GM08714 (cell line): ENCODE measurements around the gene PAN3.

Experiments used
- H3K4me3 ChIP-seq: fragments of 200-500 bp; sonication (Bioruptor generic); 2 replicates; pipeline ENCODE4 v1.5.1; 2014; ENCODE audit warnings: mild to moderate bottlenecking, low read length, inconsistent platforms
- ZNF274 ChIP-seq: IDR thresholded peaks from 2 replicates; pipeline ENCODE4 v1.6.1; 2012; ENCODE audit warnings: mild to moderate bottlenecking, low read depth, low read length

Gene PAN3

DNA sequence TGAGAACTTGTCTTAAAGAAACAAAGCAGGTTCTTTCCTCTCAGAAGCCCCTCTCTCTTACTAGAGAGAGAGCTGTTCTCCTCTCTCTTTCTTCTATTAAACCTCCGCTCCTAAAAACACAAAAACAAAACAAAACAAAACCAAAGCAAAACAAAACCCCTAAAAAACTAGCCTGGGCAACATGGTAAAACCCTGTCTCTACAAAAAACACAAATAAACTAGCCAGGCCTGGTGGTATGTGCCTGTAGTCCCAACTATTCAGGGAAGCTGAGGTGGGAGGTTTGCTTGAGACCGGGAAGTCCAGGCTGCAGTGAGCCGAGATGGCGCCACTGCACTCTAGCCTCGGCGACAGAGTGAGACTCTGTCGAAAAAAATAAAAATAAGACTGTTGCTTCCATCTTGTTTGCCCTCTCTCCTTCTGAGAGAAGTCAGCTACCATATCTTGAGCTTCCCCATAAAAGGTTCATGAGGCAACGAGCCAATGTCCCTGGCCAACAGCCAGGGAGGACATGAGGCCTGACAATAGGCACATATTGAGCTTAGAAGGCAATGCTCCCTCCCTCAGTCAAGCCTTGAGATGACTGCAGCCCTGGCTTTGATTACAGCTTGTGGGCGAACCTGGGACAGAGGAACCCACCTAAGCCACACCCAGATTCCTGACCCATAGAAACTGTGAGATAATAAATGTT lies 20.5 kb upstream of the PAN3 start:
- H3K4me3 ChIP-seq: no peak overlapping the region
- TF ChIP-seq ZNF274: no peak

DNA sequence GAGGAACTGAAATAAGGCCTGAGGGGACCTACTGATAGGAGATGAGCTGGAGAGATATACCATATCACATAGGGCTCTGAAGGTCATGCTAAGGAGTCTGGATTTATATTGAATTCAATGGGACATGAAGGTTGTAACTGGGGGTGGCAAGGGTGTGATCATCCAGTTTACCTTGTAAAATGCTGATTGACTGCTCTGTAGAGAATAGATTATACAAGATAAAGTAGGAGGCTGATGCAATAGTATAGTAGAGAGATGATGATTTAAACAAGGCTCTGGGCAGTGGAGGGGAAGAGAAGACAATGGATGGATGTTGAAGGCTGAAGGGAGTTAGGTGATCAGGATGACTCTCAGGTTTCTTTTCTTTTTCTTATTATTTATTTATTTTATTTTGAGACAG lies 18.0 kb upstream of the PAN3 start:
- no peak for TF ChIP-seq ZNF274
- no peak overlapping the region for H3K4me3 ChIP-seq

DNA sequence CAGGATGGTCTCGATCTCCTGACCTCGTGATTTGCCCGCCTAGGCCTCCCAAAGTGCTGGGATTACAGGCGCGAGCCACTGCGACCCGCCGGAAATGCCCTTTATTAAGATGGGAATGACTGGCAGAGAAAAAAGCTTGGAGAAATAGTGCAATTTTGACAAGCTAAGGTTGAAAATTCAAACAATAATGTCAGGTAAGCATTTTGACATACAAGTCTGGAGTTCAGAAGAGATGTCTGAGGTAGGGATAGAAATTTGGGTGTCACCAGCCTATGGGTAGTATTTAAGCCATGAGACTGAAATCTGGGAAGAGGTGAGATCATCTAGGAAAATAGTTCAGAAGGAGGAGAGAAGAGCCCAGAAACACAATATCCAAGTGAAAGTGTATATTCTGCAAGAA lies 17.1 kb upstream of the PAN3 start:
- TF ChIP-seq ZNF274: no peak
- no peak overlapping the region for H3K4me3 ChIP-seq

DNA sequence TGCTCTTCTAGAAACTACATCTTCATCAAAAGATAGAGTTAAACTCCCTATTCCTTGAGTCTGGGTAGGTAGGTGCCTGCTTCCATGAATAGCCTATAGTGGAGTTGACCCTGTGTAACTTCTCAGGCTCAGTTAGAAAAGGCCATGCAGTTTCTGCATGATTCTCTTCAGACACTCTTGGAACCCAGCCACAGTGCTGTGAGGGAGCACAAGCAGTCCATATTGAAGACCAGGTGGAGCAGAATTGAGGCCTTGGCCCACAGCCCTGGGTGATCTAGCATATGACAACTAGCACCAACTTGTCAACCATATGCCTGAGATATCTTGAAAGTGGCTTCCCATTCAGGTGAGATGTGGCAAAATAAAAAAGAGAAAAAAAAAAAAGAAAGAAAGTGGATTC lies 10.3 kb upstream of the PAN3 start:
- no peak for TF ChIP-seq ZNF274
- no peak overlapping the region for H3K4me3 ChIP-seq

DNA sequence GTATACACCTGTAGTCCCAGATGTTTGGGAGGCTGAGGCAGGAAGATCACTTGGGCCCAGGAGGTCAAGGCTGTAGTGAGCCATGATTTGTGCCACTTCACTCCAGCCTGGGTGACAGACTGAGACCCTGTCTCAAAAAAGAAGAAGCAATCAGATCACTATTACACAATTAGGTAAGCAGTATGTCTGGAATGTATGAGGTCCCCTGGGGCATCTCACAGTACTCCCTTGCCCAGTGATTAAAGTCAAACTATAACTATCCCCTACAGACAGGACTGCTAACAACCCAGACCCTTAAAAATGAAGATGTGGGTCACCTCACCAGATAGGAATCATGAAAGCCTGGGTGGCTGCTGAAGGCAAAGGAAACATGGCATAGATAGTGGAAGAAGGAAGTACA lies 9.4 kb upstream of the PAN3 start:
- TF ChIP-seq ZNF274: no peak
- H3K4me3 ChIP-seq: no peak overlapping the region

DNA sequence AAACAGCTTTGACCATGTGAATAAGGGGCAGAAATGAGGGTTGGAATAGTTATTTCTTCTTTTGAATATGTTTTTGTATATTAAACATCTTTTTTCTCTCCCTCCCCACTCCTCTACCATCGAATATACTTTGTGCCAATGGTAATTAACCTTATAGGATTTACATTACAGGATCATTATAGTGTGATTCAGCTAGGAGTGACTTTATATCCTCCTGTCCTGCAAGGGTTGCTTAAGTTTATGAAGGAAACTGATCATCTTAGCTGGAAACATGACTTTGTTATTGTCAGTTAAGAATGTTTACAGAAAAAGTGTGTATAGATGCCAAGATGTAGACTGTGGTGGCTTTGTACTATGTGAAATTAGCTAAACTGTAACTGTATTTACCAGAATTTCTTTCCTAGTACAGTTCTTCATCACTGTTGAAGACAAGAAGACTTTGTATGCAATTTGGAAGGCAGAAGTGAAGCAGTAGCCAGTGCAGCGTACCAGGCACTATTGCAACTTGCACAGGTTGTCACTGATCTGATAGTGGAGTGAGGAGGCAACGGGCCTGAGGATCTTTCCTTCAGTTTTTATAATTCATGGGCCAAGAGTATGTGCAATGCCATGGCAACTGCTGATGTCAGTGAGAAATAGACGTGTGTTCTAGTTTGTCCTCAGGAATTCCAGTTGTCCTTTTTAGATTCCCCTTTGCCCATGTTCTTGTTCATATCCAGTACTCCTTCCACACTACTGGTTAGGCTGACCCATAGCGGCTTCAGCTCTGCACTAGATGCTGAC lies 8.2 kb upstream of the PAN3 start:
- H3K4me3 ChIP-seq: no peak overlapping the region
- TF ChIP-seq ZNF274: no peak

DNA sequence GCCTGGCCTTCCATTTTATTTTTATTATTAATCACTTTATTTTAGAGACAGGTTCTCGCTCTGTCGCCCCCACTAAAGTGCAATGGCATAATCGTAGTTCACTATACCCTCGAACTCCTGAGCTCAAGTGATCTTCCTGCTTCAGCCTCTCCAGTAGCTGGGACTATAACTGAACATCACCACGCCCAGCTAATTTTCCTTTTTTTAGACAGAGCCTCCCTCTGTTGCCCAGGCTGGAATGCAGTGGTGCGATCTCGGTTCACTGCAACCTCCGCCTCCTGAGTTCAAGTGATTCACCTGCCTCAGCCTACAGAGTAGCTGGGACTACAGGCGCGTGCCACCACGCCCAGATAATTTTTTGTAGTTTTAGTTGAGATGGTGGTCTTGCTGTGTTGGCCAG lies 6.7 kb upstream of the PAN3 start:
- no peak for TF ChIP-seq ZNF274
- H3K4me3 ChIP-seq: no peak overlapping the region

DNA sequence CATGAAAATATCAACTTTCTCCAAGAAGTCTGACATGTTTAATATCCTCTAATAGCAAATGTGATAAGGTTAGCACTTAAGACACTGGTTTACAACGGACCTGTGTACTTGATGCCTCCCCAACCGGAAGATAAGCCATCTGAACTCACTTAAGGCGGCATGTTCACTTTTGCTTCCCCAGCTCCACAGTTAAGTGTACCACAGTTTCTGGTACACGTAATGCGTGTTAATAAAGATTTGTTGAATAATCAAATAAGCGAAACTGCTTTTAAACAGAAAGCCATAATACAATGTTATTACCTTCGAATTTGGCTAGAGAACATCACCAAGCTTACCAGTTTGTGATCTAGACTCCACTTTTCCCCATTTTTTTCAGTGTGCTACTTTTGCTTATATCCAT lies 1.4 kb upstream of the PAN3 start:
- no peak for TF ChIP-seq ZNF274
- peak overlapping the region; percentile 100; the same call in 1 of the 2 replicates for H3K4me3 ChIP-seq

DNA sequence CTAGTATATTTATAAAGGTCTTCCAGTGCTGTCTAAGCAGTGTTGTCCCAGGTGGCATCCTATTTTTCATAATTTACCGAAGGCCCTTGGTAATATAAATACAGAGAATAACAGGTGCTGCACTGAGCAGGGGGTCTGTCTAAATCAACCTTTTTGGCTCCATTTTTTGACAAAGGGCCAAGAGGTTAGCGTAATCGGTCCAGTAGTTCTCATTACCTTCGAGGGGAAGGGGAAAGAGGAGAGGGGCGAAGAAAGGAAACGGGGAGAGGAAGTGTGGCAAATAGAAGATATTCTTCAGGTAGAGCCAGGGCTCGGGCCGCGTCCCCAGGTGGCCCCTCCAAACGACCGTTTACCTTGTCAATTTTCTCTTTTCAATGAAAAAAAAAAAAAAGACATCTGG lies 749 bp upstream of the PAN3 start:
- peak overlapping the region; percentile 100 for H3K4me3 ChIP-seq
- no peak for TF ChIP-seq ZNF274

DNA sequence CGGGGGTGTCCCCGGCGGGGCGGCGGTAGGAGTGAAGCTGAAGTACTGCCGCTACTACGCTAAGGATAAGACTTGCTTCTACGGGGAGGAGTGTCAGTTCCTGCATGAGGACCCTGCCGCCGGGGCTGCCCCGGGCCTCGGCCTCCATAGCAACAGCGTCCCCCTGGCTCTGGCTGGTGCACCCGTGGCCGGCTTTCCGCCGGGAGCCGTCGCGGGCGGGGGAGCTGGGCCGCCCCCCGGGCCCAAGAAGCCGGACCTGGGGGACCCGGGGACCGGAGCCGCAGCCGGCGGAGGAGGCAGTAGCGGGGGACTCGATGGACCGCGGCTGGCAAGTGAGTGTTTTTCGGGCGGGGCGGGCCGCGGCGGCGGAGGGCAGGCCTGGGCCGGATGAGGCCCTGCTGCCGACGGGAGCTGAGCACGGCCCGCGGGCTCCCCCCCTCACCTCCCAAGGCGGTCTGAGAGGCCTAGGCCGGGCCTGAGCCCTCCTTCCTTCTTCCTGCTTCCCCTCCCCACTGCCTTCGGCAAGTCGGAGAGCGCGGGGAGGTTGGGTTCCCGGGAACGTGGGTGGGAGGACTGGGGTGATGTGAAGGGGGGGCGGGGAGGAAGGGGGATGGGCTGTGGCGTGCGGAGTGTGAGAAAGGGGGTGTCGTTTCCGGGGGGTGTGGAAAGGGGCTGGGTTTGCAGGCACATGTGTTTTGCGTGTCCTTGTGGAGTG lies 568 bp downstream of the PAN3 start:
- no peak for TF ChIP-seq ZNF274
- peak overlapping the region; percentile 100 for H3K4me3 ChIP-seq

DNA sequence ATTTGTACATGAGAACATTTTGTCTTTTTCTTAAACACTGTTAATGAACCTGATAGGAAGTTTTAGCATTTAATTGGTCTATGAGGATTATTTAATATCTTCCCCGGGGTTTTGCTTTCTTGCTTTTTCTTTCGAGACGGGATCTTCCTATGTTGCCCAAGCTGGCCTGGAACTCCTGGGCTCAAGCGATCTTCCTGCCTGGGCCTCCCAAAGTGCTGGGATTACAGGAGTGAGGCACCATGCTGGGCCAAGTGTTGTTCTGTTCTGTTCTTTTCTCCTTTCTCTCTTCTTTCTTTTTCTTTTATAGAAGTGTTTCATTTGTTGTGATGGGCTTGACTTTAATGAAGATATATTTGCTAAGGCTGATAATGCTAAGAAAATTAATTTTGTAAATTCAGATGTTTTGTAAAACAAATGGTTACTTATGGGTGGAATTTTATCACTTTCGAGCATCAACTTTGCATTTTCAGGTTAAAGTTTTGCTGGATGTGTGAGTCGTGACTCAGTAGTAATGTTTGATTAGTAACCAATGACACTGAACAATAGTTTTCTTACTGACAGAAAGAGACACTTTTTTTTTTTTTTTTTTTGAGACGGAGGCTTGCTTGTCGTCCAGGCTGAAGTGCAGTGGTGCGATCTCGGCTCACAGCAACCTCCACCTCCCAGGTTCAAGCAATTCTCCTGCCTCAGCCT lies 2.2 kb downstream of the PAN3 start:
- H3K4me3 ChIP-seq: peak overlapping the region; percentile 100
- no peak for TF ChIP-seq ZNF274

DNA sequence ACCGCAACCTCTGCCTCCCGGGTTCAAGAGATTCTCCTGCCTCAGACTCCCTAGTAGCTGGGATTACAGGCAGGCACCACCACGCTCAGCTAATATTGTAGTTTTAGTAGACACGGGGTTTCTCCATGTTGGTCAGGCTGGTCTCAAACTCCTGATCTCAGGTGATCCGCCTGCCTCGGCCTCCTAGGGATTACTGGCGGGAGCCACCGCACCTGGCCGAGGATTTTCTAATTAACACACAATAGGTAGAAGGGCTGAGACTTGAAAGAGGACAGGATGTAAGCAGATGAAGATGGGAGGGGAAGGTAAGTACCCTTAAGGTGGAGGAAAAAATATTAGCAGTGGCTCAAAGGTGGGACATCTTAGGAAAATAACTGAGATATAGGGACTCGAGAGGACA lies 3.2 kb downstream of the PAN3 start:
- peak overlapping the region; percentile 100; the same call in 1 of the 2 replicates for H3K4me3 ChIP-seq

DNA sequence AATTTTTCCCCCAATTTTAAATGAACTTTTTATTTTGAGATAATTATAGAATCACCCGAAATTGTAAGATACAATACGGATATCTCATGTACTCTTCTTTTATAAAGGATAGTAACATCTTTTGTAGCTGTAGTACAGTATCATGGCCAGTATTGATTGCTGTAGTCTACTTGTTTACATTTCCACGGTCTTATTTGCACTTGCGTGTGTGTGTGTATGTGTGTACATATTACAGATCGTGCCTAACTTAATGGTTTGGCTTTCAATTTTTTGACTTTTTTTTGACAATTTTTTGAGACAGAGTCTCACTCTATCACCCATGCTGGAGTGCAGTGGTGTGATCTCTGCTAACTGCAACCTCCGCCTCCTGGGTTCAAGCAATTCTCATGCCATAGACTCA lies 6.7 kb downstream of the PAN3 start:
- no peak for TF ChIP-seq ZNF274
- no peak overlapping the region for H3K4me3 ChIP-seq

DNA sequence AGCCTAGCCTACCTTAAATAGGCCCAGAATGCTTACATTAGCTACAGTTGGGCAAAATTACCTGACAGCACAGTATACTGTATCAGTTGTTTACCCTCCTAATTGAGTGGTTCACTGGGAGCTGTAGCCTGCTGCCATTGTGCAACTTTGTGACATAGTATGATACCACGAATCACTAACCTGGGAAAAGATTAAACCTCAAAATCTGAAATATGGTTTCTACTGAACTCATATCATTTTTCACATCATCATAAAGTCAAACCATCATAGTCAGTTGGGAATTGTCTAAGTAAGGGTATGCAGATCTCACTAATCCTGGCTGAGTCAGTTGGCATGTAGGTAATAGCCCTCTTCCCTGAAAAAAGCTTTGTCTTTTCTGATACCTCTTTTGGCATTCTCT lies 9.2 kb downstream of the PAN3 start:
- H3K4me3 ChIP-seq: no peak overlapping the region
- no peak for TF ChIP-seq ZNF274
